MG63 (cell line): ENCODE results near the gene RGL2. TPM values are rescaled to one million over a fixed set of nuclear protein-coding genes. Genes with fewer than 3 reads are reported as not detected.
"Not testable (repeated sequence)": the region's sequence is repeated elsewhere in the genome, so short reads cannot be mapped to it uniquely, and the experiment has no call there.

Source experiments
- DNase-seq: peaks from one replicate; pipeline ENCODE4 v3.0.0-alpha.2; 2020
- H3K27me3 ChIP-seq: fragments of 250-450 bp; sonication (Bioruptor Pico); 2 replicates; pipeline ENCODE4 v1.5.1; 2020; ENCODE audit warnings: mild to moderate bottlenecking, moderate library complexity
- H3K36me3 ChIP-seq: fragments of 250-450 bp; sonication (Bioruptor Pico); 2 replicates; pipeline ENCODE4 v1.5.1; 2020; ENCODE audit warnings: mild to moderate bottlenecking, moderate library complexity
- H3K4me3 ChIP-seq: fragments of 250-450 bp; sonication (Bioruptor Pico); 2 replicates; pipeline ENCODE4 v1.5.1; 2020; ENCODE audit warnings: mild to moderate bottlenecking, moderate library complexity
- H3K9me3 ChIP-seq: fragments of 250-450 bp; sonication (Bioruptor Pico); 2 replicates; pipeline ENCODE4 v1.5.1; 2020; ENCODE audit warnings: mild to moderate bottlenecking, moderate library complexity
- total RNA-seq: library from RNA; depleted of rRNA; stranded (reverse); fragments of >200 nt; shearing (Covaris generic); gene quantifications from 2 replicates; pipeline ENCODE4 v1.2.3, GENCODE V29; 2014; ENCODE audit warnings: low replicate concordance

Gene RGL2
- total RNA-seq, 1 experiment from 2014 or later, result 123 TPM

DNA sequence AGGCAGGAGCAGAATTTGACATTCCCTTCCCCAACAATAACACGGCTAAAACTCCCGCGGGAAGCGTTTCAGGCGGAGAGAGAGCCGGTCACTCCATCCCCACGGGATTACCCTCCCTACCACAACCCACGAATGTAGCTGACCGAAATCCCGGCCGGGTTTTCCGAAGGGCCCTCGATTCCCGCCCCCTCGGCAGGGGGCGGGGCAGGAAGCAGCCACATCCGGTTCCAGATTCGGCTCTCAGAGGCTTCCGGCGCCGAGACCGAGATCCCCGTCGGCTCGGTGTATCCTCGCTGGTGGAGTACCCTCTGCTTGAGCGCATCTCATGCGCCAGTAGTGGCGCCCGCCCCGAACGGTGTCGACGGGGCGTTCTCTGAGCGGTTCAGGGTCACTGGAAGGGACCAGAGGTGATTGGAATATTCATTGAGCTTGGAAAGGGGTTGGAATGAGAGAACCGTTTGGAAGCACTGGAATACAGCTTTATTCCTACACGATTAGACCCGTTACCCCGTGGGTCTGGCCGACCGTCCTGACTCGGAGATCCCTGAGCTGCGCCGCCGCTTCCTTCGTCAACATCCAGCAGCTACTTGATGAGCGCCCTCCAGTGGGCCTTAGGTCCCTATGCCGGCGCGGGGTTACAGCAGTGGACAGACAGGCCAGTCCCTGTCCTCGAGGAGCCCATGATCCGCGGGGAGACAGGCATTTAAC lies 649 bp upstream of the RGL2 start:
- H3K9me3 ChIP-seq, result no peaks in the 10 kb centered on the region
- H3K4me3 ChIP-seq, result peak overlapping the region; percentile 78
- DNase-seq, result peak; percentile 99
- peaks cover 54% of the 10 kb centered on the region for H3K36me3 ChIP-seq
- H3K27me3 ChIP-seq, result no peaks in the 10 kb centered on the region

DNA sequence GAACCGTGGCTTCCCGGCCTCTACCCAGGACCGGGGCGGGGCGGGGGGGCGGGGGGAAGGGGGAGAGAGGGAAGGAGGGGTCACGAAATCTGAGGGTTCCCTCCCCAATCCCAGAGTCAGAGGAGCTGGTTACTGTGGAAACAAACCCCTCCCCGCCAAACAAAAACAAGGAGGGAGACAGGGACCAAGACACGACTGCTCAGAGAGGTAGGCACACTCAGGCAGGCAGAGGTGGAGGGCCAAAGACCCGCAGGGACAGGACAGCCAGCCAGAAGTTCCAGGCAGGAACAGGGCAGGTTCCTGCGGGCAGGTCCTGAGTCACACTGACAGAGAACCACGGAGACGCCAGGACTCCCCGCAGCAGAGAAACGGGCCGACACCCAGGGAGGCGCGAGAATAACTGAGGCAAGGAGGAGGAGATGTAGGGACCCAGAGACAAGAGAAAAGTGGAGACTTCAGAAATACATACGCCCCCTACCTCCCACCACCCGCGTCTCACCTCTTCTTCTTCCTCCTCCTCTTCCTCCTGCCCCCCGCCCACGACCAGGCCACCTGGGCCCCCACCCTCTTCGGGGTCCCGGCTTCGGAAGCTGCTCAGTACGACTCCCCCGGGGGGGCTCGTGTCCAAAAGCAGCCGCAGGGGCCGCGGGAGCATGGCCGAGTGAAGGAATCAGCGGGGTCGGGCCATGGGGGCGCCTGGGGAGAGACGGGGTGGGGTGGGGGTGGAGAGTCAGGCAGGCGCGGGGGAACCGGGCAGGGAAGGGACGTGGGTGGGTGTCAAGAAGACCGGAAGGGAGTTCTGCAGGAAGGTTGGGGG lies 578 bp downstream of the RGL2 start:
- Histone ChIP-seq H3K36me3 (peaks cover 54% of the 10 kb centered on the region), H3K4me3 (peak overlapping the region; percentile 78), H3K9me3 (no peaks in the 10 kb centered on the region), H3K27me3 (no peaks in the 10 kb centered on the region)
- peak; percentile 95 for DNase-seq

DNA sequence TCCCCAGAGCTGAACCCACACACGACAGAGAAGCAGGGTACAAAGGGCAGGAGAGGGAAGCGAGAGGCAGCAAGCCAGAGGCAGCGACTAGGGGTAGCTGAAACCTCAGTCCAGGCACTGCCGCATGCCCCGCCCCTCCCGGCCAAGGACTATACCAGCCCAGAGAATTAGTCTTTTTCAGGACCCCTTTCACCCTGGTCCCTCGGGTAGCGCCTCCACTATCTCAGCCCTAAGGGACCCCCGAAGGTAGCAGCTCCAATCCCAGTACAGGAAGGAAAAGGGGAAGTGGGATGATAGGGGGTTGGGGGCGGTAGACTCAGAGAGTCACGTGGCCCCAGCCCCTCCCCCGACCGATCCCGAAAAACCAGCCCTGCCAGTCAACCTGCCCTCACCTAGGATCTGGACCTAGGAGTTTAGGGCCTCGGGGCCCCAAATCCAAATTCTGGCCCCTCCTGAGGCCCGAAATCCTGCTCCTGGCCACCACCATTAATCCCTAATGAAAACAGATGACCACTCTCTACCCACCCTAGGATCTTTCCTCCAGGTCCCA lies 1.3 kb downstream of the RGL2 start:
- H3K27me3 ChIP-seq, result no peaks in the 10 kb centered on the region
- DNase-seq, result peak; percentile 44
- H3K4me3 ChIP-seq, result peak overlapping the region; percentile 78
- H3K36me3 ChIP-seq, result peaks cover 53% of the 10 kb centered on the region
- H3K9me3 ChIP-seq, result no peaks in the 10 kb centered on the region

DNA sequence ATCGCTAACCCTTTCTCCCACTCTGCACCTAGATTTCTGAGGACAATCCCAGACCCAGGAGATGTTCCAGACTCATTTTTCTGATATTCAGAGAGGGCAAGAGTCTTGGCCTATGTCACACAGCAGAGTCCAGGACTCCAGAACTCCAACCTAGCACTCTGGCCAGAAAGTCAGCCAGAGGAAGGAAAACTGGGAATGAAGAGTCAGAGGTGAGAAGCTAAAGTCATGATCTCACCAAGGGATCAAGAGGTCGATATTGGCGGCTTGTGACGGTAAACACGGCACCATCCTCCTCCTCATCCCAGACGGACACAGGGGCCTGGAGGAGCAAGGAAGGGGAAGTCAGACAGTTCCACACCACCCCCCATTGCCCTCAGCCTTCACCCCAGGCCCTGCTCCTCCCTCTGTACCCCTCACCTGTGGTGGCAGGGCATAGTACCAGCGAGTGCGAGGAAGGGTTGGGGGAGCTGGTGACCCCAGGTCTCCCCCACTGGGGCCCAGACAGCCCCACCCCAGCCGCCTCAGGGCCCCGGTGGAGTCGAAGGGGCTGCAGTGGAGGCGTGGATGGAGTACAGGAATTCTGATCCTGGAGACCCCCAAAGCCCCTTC lies 1.8 kb downstream of the RGL2 start:
- no peaks in the 10 kb centered on the region for H3K27me3 ChIP-seq
- no peaks in the 10 kb centered on the region for H3K9me3 ChIP-seq
- no peak for DNase-seq
- H3K4me3 ChIP-seq, result peak overlapping the region; percentile 78
- H3K36me3 ChIP-seq, result peaks cover 58% of the 10 kb centered on the region

DNA sequence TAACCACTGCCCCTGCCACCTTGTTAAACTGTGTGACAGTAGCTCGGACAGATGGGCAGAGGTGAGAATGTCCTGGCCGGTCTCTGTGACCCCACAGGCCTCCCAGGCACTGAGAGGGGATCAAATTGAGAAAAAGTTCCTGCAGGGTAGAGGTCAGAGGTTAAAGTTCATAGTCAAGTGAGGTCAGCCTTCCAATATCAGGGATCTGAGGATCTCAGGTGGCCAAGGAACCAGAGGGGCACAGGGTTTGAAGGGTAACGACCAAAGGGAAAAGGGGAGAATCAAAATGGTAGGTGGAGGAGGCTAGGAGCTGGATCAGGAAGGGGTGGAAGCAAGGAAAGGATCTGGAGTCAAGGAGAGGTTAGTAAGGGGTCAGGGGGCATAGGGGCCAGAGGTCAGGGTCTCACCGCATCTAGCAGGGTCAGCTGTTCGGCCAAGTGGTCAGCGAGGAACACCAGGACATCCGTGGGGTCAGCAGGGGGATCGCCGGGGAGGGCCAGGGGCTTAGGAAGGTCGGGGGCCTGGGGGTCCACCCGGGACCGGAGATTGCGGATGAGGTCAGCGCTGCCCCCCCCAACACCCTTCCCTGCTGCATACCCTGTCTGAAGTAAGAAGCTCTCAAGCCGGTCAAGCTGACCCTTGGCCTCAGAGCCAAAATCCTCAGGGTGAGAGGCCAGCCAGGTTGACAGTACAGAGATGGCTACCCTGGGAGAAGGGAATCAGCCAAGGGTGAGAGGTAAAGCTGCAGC lies 2.9 kb downstream of the RGL2 start:
- H3K36me3 ChIP-seq, result peaks cover 61% of the 10 kb centered on the region
- no peak overlapping the region for H3K4me3 ChIP-seq
- H3K27me3 ChIP-seq, result no peaks in the 10 kb centered on the region
- H3K9me3 ChIP-seq, result no peaks in the 10 kb centered on the region
- DNase-seq, result no peak

DNA sequence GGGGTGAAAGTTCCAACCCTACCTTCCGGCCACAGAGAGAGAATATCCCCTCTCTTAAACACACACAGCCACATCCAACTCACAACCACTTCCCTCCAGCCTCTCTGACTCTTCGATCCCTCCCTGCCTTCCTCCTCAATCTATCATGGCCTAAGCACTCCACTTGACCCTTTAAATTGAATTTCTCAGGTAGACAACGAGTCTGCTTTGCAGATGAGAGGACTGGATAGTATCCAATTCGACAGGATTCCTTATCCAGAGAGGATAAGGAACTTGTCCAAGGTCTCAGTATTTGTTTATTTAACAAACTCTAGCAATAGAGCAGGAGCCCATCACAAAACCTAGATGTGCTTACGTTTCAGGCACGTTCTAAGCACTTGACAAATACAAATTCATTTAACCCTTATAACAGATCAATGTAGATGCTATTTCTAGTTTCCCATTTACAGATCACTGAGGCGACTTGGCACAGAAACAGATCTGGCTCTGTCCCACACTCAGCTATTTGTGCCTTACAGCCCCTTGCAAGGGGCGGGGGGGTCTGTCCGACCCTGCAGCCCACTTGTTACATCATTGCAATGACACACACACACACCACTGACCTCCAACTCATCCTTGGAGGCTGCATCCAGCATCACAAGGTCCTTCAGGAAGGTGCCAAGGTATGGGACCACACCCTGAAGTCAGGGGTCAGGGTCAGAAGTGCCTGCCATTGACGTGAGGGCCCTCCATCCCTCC lies 4.5 kb downstream of the RGL2 start:
- H3K9me3 ChIP-seq, result no peaks in the 10 kb centered on the region
- H3K4me3 ChIP-seq, result no peak overlapping the region
- peaks cover 73% of the 10 kb centered on the region for H3K36me3 ChIP-seq
- DNase-seq, result no peak
- no peaks in the 10 kb centered on the region for H3K27me3 ChIP-seq

DNA sequence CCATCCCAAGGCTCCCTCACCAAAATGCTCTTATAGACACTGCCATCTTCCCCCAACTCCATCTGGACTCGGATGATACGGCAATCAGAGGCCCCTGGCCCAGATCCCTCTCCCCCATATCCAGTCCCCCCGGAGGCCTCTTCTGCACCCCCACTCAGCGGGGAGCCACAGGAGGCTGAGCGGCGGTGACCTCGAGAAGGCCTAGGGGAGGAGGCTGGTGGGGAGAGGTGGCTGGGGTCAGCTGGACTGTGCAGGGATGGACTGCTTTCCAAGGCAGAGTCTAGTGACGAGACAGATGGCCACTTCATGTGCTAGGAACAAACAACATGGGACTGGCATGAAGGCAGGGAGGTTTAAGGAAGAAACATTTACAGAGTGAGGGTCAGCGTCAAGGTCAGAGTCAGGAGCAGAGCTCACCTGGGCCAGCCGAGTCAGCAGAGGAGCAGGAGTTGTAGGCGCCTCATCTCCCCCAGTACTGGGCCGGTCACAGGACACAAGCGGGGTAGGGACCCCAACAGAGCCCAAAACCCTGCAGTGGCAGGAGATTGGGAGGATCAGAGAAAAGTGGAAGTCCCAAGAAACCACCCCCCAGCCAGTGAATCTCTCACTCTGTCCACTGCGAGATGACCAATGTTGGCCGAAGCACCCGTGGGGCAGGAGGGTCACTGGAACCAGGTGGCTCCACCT lies 5.6 kb downstream of the RGL2 start:
- DNase-seq, result no peak
- Histone ChIP-seq H3K36me3 (peaks cover 80% of the 10 kb centered on the region), H3K9me3 (no peaks in the 10 kb centered on the region), H3K4me3 (no peak overlapping the region), H3K27me3 (no peaks in the 10 kb centered on the region)

DNA sequence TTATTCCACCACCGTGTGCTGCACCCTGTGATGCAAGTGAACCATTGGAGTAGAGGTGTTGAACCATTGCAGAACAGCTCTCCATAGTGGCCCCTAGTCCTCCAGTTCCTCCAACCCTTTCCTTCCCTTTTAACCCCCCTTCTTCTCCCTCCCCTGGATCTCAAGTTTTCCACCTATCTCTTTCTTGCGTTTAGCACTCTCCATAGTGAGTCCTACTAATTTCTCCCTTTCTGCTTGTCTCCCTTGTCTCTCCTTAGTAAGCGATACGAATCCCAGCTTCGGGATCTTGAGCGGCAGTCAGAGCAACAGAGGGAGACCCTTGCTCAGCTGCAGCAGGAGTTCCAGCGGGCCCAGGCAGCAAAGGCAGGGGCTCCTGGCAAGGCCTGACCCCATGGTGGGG lies 8.3 kb downstream of the RGL2 start:
- Histone ChIP-seq H3K9me3 (no peaks in the 10 kb centered on the region), H3K4me3 (peak overlapping the region; percentile 98), H3K36me3 (peaks cover 90% of the 10 kb centered on the region), H3K27me3 (no peaks in the 10 kb centered on the region)
- no peak for DNase-seq

DNA sequence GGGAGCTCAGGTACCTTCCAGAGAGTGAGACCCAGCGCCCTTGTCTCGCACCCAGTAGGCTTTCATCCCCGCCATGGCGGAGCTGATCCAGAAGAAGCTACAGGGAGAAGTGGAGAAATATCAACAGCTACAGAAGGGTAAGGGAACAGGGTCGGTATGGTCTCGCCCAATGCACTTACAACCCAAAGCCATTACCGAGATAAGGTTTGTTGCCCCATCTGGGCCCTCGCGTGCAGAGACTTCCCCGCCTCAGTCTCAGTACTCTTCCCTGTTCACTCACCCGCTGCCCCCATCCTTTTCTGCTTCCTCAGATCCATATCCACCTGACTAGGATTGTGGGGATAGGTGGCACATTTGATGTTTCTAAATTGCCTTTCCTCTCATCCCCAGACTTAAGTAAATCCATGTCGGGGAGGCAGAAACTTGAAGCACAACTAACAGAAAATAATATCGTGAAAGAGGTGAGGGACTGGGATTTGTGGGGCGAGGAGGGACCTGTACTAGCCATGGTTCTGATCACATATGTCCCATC lies 8.9 kb downstream of the RGL2 start:
- H3K36me3 ChIP-seq, result peaks cover 91% of the 10 kb centered on the region

DNA sequence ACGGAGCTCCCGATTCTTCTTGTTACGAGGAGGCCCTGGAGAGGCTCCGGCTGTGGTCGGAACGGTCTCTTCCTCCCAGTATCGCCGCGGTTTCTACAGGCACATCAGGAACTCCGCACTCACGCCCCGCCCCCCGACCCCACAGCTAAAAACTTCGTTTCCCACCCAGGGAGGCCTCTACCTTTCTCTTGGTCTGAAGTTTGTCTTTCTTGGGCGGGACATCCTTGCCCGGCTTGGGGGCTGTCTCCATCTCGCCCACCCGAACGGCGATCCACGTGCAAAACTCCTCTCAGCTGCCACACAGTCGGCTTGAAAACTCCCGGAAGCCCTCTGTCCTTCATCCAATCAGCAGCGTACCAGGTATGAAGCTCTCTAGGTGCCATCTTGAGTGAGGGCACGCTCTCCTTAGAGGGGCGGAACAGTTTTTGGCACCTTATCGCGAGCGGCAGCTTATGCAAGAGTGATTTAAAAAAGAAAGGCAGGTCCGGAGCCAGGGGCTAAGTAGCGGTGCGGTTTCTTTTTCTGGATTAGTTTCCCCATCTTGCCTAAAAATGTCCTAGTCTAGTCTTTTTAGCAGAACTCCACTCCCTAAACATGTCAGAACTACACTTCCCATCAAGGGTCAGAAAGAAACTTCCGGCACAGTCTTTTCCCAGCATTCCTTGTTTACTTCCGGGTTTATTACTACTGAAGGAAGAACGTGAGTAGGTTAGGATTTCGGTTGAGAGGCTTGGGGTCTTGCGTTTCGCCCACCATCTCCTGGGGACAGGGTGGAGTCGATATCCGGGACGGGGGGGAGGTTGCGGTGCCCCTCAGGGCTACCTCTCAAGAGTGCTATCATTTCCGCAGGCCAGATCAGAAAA lies 9.6 kb downstream of the RGL2 start, which contains the start of the genes PFDN6 and WDR46:
Gene PFDN6, plus strand, starts transcription at position 681 of the 863 bp plus-strand sequence. CDS start 256 bp downstream, outside the sequence.
Gene WDR46, minus strand, starts transcription at position 319 of the 863 bp plus-strand sequence. Its CDS starts 69 bp downstream, at position 250.
- Histone ChIP-seq H3K27me3 (no peaks in the 10 kb centered on the region), H3K36me3 (peaks cover 94% of the 10 kb centered on the region), H3K9me3 (no peaks in the 10 kb centered on the region), H3K4me3 (peak within 1 kb of the TSS; percentile 98)
- DNase-seq, result peak; percentile 96

More for the DNA sequence above, 8.9 kb downstream of the RGL2 start:
- H3K4me3 ChIP-seq, result peak overlapping the region; percentile 98
- DNase-seq, result no peak
- H3K27me3 ChIP-seq, result no peaks in the 10 kb centered on the region
- H3K9me3 ChIP-seq, result no peaks in the 10 kb centered on the region

DNA sequence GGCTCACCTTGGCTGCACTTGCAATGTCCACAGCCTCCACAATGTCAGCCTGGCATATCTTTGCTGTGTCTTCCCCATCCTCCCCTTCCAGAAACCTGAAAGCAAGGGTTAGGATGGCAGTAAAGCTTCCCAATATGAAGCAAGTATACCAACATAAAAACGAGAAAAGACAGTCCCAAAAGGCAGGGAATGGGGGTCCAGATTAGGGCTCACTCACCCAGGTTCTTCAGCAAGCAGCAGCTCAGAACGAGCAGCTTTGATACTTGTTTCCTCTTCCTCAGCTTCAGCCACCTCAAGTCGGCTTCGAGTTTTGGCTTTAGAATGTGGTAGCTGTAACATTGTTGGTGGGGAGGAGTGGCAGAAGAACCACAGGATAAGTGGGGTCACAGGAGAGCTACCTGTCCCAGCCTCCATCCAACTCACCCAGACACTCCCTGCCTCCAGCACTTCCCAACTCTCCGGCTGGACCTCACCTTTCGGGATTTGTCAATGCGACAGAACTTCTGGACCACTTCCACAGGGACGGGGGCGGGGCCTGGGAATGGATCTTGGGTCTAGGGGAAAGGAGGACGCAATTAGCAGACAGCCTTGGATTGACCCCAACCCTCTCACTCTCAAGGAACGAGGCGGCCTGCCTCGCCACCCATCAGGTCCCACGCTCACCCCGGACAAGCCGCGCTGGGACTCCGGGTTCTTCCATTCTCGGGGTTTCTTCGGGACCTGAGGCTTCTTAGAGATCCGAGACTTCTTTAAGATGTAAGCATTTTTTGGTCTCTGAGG lies 10.4 kb downstream of the RGL2 start:
- H3K4me3 ChIP-seq, result peak overlapping the region; percentile 98
- H3K36me3 ChIP-seq, result peaks cover 94% of the 10 kb centered on the region
- no peaks in the 10 kb centered on the region for H3K27me3 ChIP-seq
- peak; percentile 46 for DNase-seq
- no peaks in the 10 kb centered on the region for H3K9me3 ChIP-seq

DNA sequence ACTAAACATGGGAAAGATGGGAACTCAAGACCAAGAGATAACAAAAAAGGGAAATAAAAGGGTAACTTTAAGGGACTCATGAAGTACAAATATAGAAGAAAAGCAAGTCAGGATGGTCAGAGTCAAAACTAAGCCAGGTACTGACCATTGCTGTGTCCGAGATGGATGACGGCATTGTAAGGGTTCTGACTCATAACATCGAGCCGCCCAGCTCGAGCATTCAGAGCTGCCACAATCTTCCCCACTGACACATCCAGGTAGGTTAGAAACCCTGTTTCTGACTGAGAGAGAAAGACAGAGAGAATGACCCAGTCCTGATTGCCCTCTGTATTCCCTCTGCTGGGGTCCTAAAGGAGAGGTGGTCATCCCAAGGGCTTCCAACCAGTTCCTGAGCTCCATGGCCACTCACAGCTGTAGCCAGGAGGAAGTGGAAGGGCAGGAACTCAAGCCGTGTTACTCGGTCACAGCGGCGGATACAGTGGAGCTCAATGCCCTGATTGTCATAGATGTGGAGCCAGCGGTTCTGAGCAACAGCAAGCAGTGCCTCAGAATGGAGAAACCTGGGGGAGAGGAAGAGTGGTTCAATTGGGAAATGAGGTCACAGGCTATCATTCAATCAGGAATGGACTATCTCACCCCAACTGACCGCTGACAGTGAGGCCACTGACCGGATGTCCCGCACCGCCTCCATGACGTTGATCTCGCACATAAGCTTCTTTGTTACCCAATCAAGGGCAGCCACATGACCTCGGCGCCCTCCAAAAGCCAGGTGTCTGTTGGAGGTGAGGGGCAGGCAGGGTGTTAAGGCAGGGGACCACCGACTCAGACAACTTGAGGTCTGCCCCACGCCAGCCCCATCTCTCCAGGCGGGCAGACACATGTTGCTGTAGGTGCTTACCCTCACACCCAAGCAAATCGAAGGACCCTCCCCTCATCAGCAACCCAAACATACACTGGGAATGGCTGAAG lies 11.5 kb downstream of the RGL2 start:
- Histone ChIP-seq H3K4me3 (peak overlapping the region; percentile 98), H3K27me3 (no peaks in the 10 kb centered on the region), H3K36me3 (peaks cover 96% of the 10 kb centered on the region), H3K9me3 (no peaks in the 10 kb centered on the region)
- no peak for DNase-seq

DNA sequence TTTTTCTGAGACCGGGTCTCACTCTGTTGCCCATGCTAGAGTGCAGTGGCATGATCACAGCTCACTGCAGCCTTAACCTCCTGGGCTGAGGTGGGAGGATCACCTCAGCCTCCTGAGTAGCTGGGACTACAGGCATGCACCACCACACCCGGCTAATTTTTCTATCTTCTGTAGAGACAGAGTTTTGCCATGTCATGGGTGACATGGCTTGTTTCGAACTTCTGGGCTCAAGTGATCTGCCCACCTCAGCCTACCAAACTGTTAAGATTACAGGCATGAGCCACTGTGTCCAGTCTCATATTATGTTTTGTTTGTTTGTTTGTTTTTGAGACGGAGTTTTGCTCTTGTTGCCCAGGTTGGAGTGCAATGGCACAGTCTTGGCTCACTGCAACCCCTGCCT lies 13.5 kb downstream of the RGL2 start:
- DNase-seq, H3K9me3 ChIP-seq, H3K4me3 ChIP-seq, H3K27me3 ChIP-seq: not testable (repeated sequence)
- H3K36me3 ChIP-seq, result peaks cover 96% of the 10 kb centered on the region
